ENCODE results near the gene COL6A1.
A peak's percentile ranks its signal among the peaks of the same experiment; 100 is the strongest.
"Not testable (repeated sequence)": the region's sequence is repeated elsewhere in the genome, so short reads cannot be mapped to it uniquely, and the experiment has no call there.

Gene COL6A1

GRCh38 chr21:45966791-45967394 is 14.7 kb upstream of the COL6A1 start:
- no peak for FAIRE-seq
- no peak for DNase-seq (ENCODE audit: low spot score)

GRCh38 chr21:45969921-45970673 is 11.5 kb upstream of the COL6A1 start:
- FAIRE-seq (no peak), DNase-seq (ENCODE audit: low spot score) (no peak)

- FAIRE-seq (no peak), DNase-seq (ENCODE audit: low spot score) (no peak)
These were observed 10.6 kb upstream of the COL6A1 start for GRCh38 chr21:45970674-45971615.

- no peak for DNase-seq (ENCODE audit: low spot score)
- no peak for FAIRE-seq
These were observed 9.8 kb upstream of the COL6A1 start for GRCh38 chr21:45971616-45972352.

GRCh38 chr21:45972353-45972715 is 9.2 kb upstream of the COL6A1 start:
- DNase-seq (ENCODE audit: low spot score): no peak
- FAIRE-seq: no peak

GRCh38 chr21:45972716-45973474 is 8.7 kb upstream of the COL6A1 start:
- no peak for FAIRE-seq

GRCh38 chr21:45973475-45974072 is 8.0 kb upstream of the COL6A1 start:
- no peak for FAIRE-seq
- peak; percentile 58 for DNase-seq (ENCODE audit: low spot score)

More at GRCh38 chr21:45972716-45973474, 8.7 kb upstream of the COL6A1 start:
- DNase-seq (ENCODE audit: low spot score): no peak

- peak; percentile 82 for DNase-seq (ENCODE audit: low spot score)
These were observed 7.2 kb upstream of the COL6A1 start for GRCh38 chr21:45974073-45975019.

GRCh38 chr21:45975020-45975666 is 6.4 kb upstream of the COL6A1 start:
- FAIRE-seq (no peak), DNase-seq (ENCODE audit: low spot score) (no peak)

More at GRCh38 chr21:45974073-45975019, 7.2 kb upstream of the COL6A1 start:
- FAIRE-seq: peak; percentile 30

GRCh38 chr21:45975667-45976409 is 5.7 kb upstream of the COL6A1 start:
- DNase-seq (ENCODE audit: low spot score); FAIRE-seq: not testable (repeated sequence)

GRCh38 chr21:45976701-45977311 is 4.8 kb upstream of the COL6A1 start:
- FAIRE-seq (no peak), DNase-seq (ENCODE audit: low spot score) (no peak)

- DNase-seq (ENCODE audit: low spot score) (no peak), FAIRE-seq (no peak)
These were observed 4.2 kb upstream of the COL6A1 start for GRCh38 chr21:45977396-45977795.

GRCh38 chr21:45979141-45979631 is 2.4 kb upstream of the COL6A1 start:
- no peak for FAIRE-seq
- DNase-seq (ENCODE audit: low spot score): no peak

- DNase-seq (ENCODE audit: low spot score) (no peak), FAIRE-seq (no peak)
These were observed 1.9 kb upstream of the COL6A1 start for GRCh38 chr21:45979651-45980050.

GRCh38 chr21:45980271-45980670 is 1.3 kb upstream of the COL6A1 start:
- no peak for DNase-seq (ENCODE audit: low spot score)
- no peak for FAIRE-seq

GRCh38 chr21:45980697-45981096 is 873 bp upstream of the COL6A1 start:
- FAIRE-seq (no peak), DNase-seq (ENCODE audit: low spot score) (no peak)
